Right lobe of liver (tissue), 6 donors: ENCODE results near the gene ACACA. TPM values are rescaled to one million over a fixed set of nuclear protein-coding genes. Genes with fewer than 3 reads are reported as not detected.

Source experiments
- ATAC-seq, 4 donors: fragments of 200-7000 bp; cut with Tn5 transposase; one replicate each; pipeline ENCODE4 v1.9.1; 2020; ENCODE audit warnings: mild to moderate bottlenecking in 4 of 4, moderate library complexity in 4 of 4
- DNase-seq, 3 donors: peaks; one replicate each; pipeline ENCODE4 v3.0.0-alpha.2; 2020
- H3K27ac ChIP-seq, 3 donors: fragments of 200-600 bp; one replicate each; pipeline ENCODE4 v1.8.0; 2022
- H3K27me3 ChIP-seq, 2 donors: fragments of 200-600 bp; one replicate each; pipeline ENCODE4 v1.8.0; 2022
- H3K36me3 ChIP-seq, 4 donors: fragments of 200-600 bp; sonication (generic) in 1 of 4; one replicate each; pipeline versions ENCODE4 v1.5.1 to v1.8.0; 2017 to 2022; ENCODE audit warnings: control low read depth in 1 of 4
- H3K4me1 ChIP-seq, 4 donors: fragments of 200-600 bp; sonication (generic) in 1 of 4; one replicate each; pipeline versions ENCODE4 v1.5.1 to v1.8.0; 2017 to 2022; ENCODE audit warnings: control low read depth in 1 of 4
- H3K4me3 ChIP-seq, 3 donors: fragments of 200-600 bp; one replicate each; pipeline ENCODE4 v1.8.0; 2022
- H3K9me3 ChIP-seq, 4 donors: fragments of 200-600 bp; sonication (generic) in 1 of 4; one replicate each; pipeline versions ENCODE4 v1.5.1 to v1.8.0; 2017 to 2022; ENCODE audit warnings: control low read depth in 1 of 4
- CTCF ChIP-seq, 4 donors: fragments of 200-600 bp in 3 of 4; fragments of 450-650 bp in 1 of 4; IDR thresholded peaks; one replicate each; pipeline versions ENCODE4 v1.5.1 to v1.8.0; 2016 to 2022; ENCODE audit warnings: antibody characterized with exemption in 4 of 4, mild to moderate bottlenecking in 2 of 4
- POLR2A ChIP-seq: fragments of 450-650 bp; IDR thresholded peaks from one replicate; pipeline ENCODE4 v1.6.1; 2017; ENCODE audit warnings: antibody characterized with exemption, mild to moderate bottlenecking
- WGBS: methylation state at CpG from one replicate; pipeline ENCODE4 v1.1.6; 2018; ENCODE audit warnings: low coverage, low lambda C conversion rate; ENCODE audit not compliant: insufficient coverage; ENCODE audit errors: missing lambda C conversion rate; 5-methylcytosine and 5-hydroxymethylcytosine counted together
- intact Hi-C, 2 donors: fragments of 100-400 bp; cut with DNase I; formaldehyde crosslinking; loops; one replicate each; pipeline versions ENCODE4 v1.11.2 to v1.14.1; 2022
- total RNA-seq, 6 experiments: library from RNA; depleted of rRNA in 2 of 6; stranded (reverse); fragments of >200 nt in 2 of 6; fragmentation: NEBNext Ultra II Directional in 3 of 6; extraction: Animal tissue kit (Norgen Biotek cat#: 25700) in 3 of 6; gene quantifications; one replicate each; pipeline versions ENCODE4 v1.1.0 to v1.2.4, GENCODE V29; 2016 to 2023
- donor health status: DM: no; HTN: yes; CAD: no.
- donor health status: DM: no; HTN: no; CAD: no.
- donor health status: DM: no; HTN: no; CAD: no.
- donor health status: DM: no; HTN: yes; CAD: no.
- donor health status: DM: no; HTN: yes; CAD: no.

Gene ACACA
- total RNA-seq, 6 experiments from 2014 or later = 14.6 to 56.4 (median 27.1) TPM

GRCh38 chr17:37106049-37106448 is 300.6 kb downstream of the ACACA start:
- H3K27me3 ChIP-seq = no peaks in the 10 kb centered on the region
- peaks cover 0 to 51% (median 0%) of the 10 kb centered on the region in 4 donors for H3K36me3 ChIP-seq
- 71% methylated on average over 1 of the region's 1 CpG for WGBS
- H3K27ac ChIP-seq = no peak overlapping the region
- ATAC-seq (no peak), DNase-seq (no peak)
- peaks cover 0 to 16% (median 3%) of the 10 kb centered on the region in 4 donors for H3K4me1 ChIP-seq
- no peaks in the 10 kb centered on the region for H3K9me3 ChIP-seq
- TF ChIP-seq POLR2A (no peak), CTCF (IDR thresholded peaks at IDR 0.05) (no peak)
- intact Hi-C loops = no loop called here
- H3K4me3 ChIP-seq = no peak overlapping the region

GRCh38 chr17:37103231-37103630 is 303.4 kb downstream of the ACACA start:
- Histone ChIP-seq H3K4me1 (peaks cover 0 to 16% (median 3%) of the 10 kb centered on the region in 4 donors), H3K36me3 (peaks cover 0 to 32% (median 0%) of the 10 kb centered on the region in 4 donors), H3K27me3 (no peaks in the 10 kb centered on the region), H3K4me3 (no peak overlapping the region), H3K27ac (no peak overlapping the region), H3K9me3 (no peaks in the 10 kb centered on the region)
- no peak for DNase-seq
- intact Hi-C loops = no loop called here
- WGBS = 100% methylated on average over 4 of the region's 4 CpGs
- no peak for ATAC-seq
- TF ChIP-seq CTCF (IDR thresholded peaks at IDR 0.05) = no peak
- TF ChIP-seq POLR2A = no peak

GRCh38 chr17:37101306-37101705 is 305.3 kb downstream of the ACACA start:
- Histone ChIP-seq H3K27ac (no peak overlapping the region), H3K4me1 (no peaks in the 10 kb centered on the region), H3K4me3 (no peak overlapping the region), H3K36me3 (peaks cover 0 to 52% (median 5%) of the 10 kb centered on the region in 4 donors), H3K9me3 (no peaks in the 10 kb centered on the region), H3K27me3 (no peaks in the 10 kb centered on the region)
- DNase-seq (no peak), ATAC-seq (no peak)
- TF ChIP-seq POLR2A (no peak), CTCF (IDR thresholded peaks at IDR 0.05) (no peak)
- intact Hi-C loops = no loop called here
- 100% methylated on average over 2 of the region's 2 CpGs for WGBS

DNA sequence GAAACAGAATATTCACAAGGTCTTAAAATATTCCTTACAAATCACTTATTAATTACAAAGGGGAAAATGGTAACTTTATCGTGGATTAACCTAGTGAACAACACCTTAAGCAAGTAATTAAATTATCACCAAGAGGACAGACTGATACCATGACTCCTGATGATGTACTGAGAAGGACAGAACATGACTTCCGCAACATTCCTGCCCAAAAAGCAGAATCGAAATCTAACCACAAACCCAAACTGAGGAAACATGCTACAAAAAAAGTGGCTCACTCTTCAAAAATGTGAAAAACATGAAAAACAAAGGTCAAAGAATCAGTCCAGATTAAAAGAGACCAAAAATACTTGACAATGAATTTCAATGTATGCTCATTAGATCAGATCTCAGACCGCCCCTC is 306.4 kb downstream of the ACACA start:
- TF ChIP-seq CTCF (IDR thresholded peaks at IDR 0.05) (no peak), POLR2A (no peak)

More for the DNA sequence above, 306.4 kb downstream of the ACACA start:
- Histone ChIP-seq H3K4me1 (no peaks in the 10 kb centered on the region), H3K9me3 (no peaks in the 10 kb centered on the region), H3K27me3 (no peaks in the 10 kb centered on the region), H3K36me3 (peaks cover 0 to 56% (median 8%) of the 10 kb centered on the region in 4 donors), H3K27ac (no peak overlapping the region), H3K4me3 (no peak overlapping the region)
- 93% methylated on average over 4 of the region's 4 CpGs for WGBS
- DNase-seq (no peak), ATAC-seq (no peak)
- intact Hi-C loops = no loop called here
